Measurements from ENCODE around the gene SLC22A1.

DNA sequence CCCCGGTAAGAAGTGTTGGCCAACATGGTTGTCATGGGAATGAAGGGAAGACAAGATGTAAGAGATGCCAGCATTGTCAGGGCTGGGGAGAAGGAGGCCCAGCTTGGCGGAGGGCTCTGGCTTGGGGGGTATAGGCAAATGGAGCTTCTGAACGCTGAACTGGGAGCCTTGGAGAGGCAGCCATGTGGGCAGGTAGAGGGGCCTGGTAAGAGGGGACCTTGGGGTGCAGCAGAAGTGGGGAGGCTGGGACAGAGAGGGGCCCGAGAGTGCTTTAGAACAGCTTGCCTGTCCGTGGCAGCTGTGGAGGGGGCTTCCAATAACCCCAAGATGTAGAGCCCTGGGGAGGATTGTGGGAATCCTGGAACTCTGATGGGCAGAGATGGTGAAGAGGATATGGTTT lies 3.0 kb downstream of the SLC22A1 start:
- TF ChIP-seq, protein P1, sequence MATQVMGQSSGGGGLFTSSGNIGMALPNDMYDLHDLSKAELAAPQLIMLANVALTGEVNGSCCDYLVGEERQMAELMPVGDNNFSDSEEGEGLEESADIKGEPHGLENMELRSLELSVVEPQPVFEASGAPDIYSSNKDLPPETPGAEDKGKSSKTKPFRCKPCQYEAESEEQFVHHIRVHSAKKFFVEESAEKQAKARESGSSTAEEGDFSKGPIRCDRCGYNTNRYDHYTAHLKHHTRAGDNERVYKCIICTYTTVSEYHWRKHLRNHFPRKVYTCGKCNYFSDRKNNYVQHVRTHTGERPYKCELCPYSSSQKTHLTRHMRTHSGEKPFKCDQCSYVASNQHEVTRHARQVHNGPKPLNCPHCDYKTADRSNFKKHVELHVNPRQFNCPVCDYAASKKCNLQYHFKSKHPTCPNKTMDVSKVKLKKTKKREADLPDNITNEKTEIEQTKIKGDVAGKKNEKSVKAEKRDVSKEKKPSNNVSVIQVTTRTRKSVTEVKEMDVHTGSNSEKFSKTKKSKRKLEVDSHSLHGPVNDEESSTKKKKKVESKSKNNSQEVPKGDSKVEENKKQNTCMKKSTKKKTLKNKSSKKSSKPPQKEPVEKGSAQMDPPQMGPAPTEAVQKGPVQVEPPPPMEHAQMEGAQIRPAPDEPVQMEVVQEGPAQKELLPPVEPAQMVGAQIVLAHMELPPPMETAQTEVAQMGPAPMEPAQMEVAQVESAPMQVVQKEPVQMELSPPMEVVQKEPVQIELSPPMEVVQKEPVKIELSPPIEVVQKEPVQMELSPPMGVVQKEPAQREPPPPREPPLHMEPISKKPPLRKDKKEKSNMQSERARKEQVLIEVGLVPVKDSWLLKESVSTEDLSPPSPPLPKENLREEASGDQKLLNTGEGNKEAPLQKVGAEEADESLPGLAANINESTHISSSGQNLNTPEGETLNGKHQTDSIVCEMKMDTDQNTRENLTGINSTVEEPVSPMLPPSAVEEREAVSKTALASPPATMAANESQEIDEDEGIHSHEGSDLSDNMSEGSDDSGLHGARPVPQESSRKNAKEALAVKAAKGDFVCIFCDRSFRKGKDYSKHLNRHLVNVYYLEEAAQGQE (IDR thresholded peaks at IDR 0.05; ENCODE audit: low read depth), result no peak
- TF ChIP-seq YY1 (IDR thresholded peaks at IDR 0.05; ENCODE audit: low read depth) (no peak), EGR1 (IDR thresholded peaks at IDR 0.05) (no peak), TCF12 (IDR thresholded peaks at IDR 0.05; ENCODE audit: low read depth) (no peak), RAD21 (IDR thresholded peaks at IDR 0.05; ENCODE audit: low read depth) (no peak), EP300 (IDR thresholded peaks at IDR 0.05; ENCODE audit: borderline replicate concordance) (no peak), FOXM1 (IDR thresholded peaks at IDR 0.05; ENCODE audit: borderline replicate concordance, low read depth) (no peak), CREB1 (IDR thresholded peaks at IDR 0.05; ENCODE audit: low read depth) (no peak)
- TF ChIP-seq, protein P2, sequence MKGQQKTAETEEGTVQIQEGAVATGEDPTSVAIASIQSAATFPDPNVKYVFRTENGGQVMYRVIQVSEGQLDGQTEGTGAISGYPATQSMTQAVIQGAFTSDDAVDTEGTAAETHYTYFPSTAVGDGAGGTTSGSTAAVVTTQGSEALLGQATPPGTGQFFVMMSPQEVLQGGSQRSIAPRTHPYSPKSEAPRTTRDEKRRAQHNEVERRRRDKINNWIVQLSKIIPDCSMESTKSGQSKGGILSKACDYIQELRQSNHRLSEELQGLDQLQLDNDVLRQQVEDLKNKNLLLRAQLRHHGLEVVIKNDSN (IDR thresholded peaks at IDR 0.05), result no peak
- TF ChIP-seq, protein P3, sequence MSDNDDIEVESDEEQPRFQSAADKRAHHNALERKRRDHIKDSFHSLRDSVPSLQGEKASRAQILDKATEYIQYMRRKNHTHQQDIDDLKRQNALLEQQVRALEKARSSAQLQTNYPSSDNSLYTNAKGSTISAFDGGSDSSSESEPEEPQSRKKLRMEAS (IDR thresholded peaks at IDR 0.05), result no peak

Data from Ishikawa (cell line).